Right forelimb (tissue), 1 donor: ENCODE data around the gene PLXNA4.

ENCODE experiments used
- DNase-seq: peaks from one replicate; pipeline ENCODE4 v3.0.0-alpha.2; 2018

Gene PLXNA4

GRCh38 chr7:132383962-132384361 is 192.3 kb downstream of the PLXNA4 start:
- DNase-seq, result no peak

GRCh38 chr7:132381742-132382472 is 194.4 kb downstream of the PLXNA4 start:
- no peak for DNase-seq

GRCh38 chr7:132380059-132380458 is 196.2 kb downstream of the PLXNA4 start:
- no peak for DNase-seq

GRCh38 chr7:132379292-132379691 is 197.0 kb downstream of the PLXNA4 start:
- no peak for DNase-seq

- no peak for DNase-seq
Measured at GRCh38 chr7:132377703-132378584, 198.3 kb downstream of the PLXNA4 start.

GRCh38 chr7:132377015-132377414 is 199.3 kb downstream of the PLXNA4 start:
- DNase-seq, result no peak

GRCh38 chr7:132376361-132377013 is 199.8 kb downstream of the PLXNA4 start:
- DNase-seq, result no peak

- DNase-seq, result no peak
Measured at GRCh38 chr7:132373879-132374278, 202.4 kb downstream of the PLXNA4 start.

- no peak for DNase-seq
Measured at GRCh38 chr7:132373041-132373440, 203.2 kb downstream of the PLXNA4 start.

GRCh38 chr7:132371948-132372347 is 204.3 kb downstream of the PLXNA4 start:
- no peak for DNase-seq

- no peak for DNase-seq
Measured at GRCh38 chr7:132368246-132368900, 207.9 kb downstream of the PLXNA4 start.

- no peak for DNase-seq
Measured at GRCh38 chr7:132367795-132368194, 208.5 kb downstream of the PLXNA4 start.

- no peak for DNase-seq
Measured at GRCh38 chr7:132367004-132367403, 209.3 kb downstream of the PLXNA4 start.

- no peak for DNase-seq
Measured at GRCh38 chr7:132364226-132364625, 212.0 kb downstream of the PLXNA4 start.

GRCh38 chr7:132362059-132362458 is 214.2 kb downstream of the PLXNA4 start:
- no peak for DNase-seq

GRCh38 chr7:132361146-132361545 is 215.1 kb downstream of the PLXNA4 start:
- no peak for DNase-seq

- DNase-seq, result no peak
Measured at GRCh38 chr7:132359743-132360142, 216.5 kb downstream of the PLXNA4 start.

GRCh38 chr7:132355048-132355447 is 221.2 kb downstream of the PLXNA4 start:
- no peak for DNase-seq

GRCh38 chr7:132354527-132354926 is 221.7 kb downstream of the PLXNA4 start:
- DNase-seq, result no peak

- DNase-seq, result no peak
Measured at GRCh38 chr7:132353936-132354335, 222.3 kb downstream of the PLXNA4 start.

- DNase-seq, result no peak
Measured at GRCh38 chr7:132352800-132353199, 223.5 kb downstream of the PLXNA4 start.

GRCh38 chr7:132351954-132352499 is 224.2 kb downstream of the PLXNA4 start:
- DNase-seq, result no peak

GRCh38 chr7:132350741-132351140 is 225.5 kb downstream of the PLXNA4 start:
- DNase-seq, result no peak
